Measurements from ENCODE around the gene OSM. TPM values are rescaled to one million over a fixed set of nuclear protein-coding genes. Genes with fewer than 3 reads are reported as not detected.

The OSM gene
- total and polyA plus RNA-seq, 2 donors (not counting 3 experiments of a cell fraction or from before 2014, with no cell fraction given) = not detected

DNA sequence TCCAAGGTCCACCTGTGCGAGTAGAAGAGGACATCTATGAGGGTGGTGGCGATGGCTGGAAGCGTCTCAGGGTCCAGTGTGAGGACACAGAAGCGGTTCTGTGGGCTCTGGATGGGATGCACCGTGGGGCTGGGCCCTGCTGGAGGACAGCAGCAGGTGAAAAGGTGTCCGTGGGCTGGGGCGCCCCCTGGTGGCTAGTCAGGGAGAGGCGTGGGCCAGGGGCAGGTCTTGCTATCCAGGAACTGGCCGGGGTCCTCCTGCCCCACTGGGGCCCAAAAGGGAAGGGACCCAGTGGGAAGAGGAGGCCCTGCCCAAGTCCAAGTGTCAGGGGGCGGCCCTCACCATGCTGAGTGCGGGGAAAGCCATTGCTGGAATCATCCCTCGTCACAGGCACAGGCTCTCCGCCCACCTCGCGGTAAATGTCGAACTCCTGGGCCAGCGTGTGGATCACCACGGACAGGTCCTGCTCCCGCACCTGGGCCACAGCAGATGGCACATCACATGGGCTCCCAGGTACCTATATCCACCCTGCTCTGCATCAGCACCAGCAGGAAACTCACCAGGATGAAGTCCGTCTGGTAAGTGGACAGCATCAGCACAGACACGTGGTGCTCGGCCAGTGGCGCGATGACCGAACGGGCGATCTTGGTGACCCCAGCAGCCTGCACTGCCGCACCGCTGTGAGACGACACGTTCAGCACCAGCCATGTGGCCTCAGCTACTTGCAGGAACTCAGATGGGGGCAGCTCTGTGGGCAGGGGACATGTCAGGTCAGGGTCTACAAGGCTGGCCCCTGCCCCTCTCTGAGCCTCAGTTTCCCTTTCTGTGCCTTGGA lies 20.4 kb upstream of the OSM start:
- Histone ChIP-seq H3K4me3 (replicated peaks in 1 of 3; ENCODE audit: insufficient read depth in 1 of 3, low read depth in 1 of 3, low read length in 3 of 3) (no peak overlapping the region), H3K9me3 (replicated peaks; ENCODE audit: control insufficient read depth, insufficient read depth, low read length) (no peaks in the 10 kb centered on the region), H3K9ac (replicated peaks; ENCODE audit: extremely low read depth, insufficient read depth, low read length) (no peak overlapping the region), H3K79me2 (ENCODE audit: control insufficient read depth, insufficient read depth, low read length) (no peaks in the 10 kb centered on the region), H2AFZ (ENCODE audit: low read depth, low read length) (no peak overlapping the region), H3K4me2 (ENCODE audit: insufficient read depth, low read length) (no peak overlapping the region), H3K9me1 (replicated peaks; ENCODE audit: control insufficient read depth, extremely low read depth, insufficient read depth, low read length) (no peaks in the 10 kb centered on the region), H3K4me1 (ENCODE audit: control insufficient read depth, extremely low read depth, insufficient read depth, low read length) (peaks cover 28% of the 10 kb centered on the region), H3K27ac (ENCODE audit: insufficient read depth, low read depth, low read length) (no peak overlapping the region), H3K27me3 (ENCODE audit: control insufficient read depth in 2 of 2, insufficient read depth in 2 of 2, low read length in 2 of 2) (no peaks in the 10 kb centered on the region), H3K36me3 (ENCODE audit: control insufficient read depth in 2 of 2, extremely low read depth in 1 of 2, insufficient read depth in 2 of 2, low read length in 2 of 2) (peaks cover 0 to 5% of the 10 kb centered on the region in 2 experiments), H4K20me1 (replicated peaks; ENCODE audit: control insufficient read depth, extremely low read depth, insufficient read depth, low read length) (no peaks in the 10 kb centered on the region)
- TF ChIP-seq MAX (IDR thresholded peaks at IDR 0.05; ENCODE audit: insufficient read depth, insufficient read length) = no peak
- TF ChIP-seq, protein P1, sequence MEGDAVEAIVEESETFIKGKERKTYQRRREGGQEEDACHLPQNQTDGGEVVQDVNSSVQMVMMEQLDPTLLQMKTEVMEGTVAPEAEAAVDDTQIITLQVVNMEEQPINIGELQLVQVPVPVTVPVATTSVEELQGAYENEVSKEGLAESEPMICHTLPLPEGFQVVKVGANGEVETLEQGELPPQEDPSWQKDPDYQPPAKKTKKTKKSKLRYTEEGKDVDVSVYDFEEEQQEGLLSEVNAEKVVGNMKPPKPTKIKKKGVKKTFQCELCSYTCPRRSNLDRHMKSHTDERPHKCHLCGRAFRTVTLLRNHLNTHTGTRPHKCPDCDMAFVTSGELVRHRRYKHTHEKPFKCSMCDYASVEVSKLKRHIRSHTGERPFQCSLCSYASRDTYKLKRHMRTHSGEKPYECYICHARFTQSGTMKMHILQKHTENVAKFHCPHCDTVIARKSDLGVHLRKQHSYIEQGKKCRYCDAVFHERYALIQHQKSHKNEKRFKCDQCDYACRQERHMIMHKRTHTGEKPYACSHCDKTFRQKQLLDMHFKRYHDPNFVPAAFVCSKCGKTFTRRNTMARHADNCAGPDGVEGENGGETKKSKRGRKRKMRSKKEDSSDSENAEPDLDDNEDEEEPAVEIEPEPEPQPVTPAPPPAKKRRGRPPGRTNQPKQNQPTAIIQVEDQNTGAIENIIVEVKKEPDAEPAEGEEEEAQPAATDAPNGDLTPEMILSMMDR (IDR thresholded peaks at IDR 0.05; ENCODE audit: extremely low read depth in 1 of 2, insufficient read depth in 1 of 2, low read depth in 1 of 2, low read length in 2 of 2) = peak; percentile 89 to 97
- dilution Hi-C loops (cut with MboI; ENCODE audit: extremely low pct_ligation_motif_present, low sequenced_read_pairs) (no loop called here), intact Hi-C loops (cut with micrococcal nuclease) (loop anchor here (1.0 kb wide), 2 partner anchors 9 to 24 kb away; no protein-coding TSS in a partner anchor)
- BruUV-seq (replicated peaks) = no TSS peak
- no peak for FAIRE-seq
- DNase-seq (ENCODE audit: low read depth, low spot score) = peak; percentile 61
- CTCF ChIA-PET = interaction anchor here (0.8 to 4.4 kb wide), 36 partner anchors 8 to 468 kb away, joined by 3 to 164 read pairs (median 8); partner anchors contain the start of genes CCDC157, MTFP1, RNF215 and SEC14L2
- POLR2A ChIA-PET = interaction anchor here (0.7 to 2.1 kb wide), 3 partner anchors 40 to 100 kb away, joined by 3 to 7 read pairs (median 6); partner anchors contain the start of genes RNF215 and TBC1D10A

- no peak overlapping the region for H3K4me3 ChIP-seq (replicated peaks in 1 of 3; ENCODE audit: insufficient read depth in 1 of 3, low read depth in 1 of 3, low read length in 3 of 3)
- H3K36me3 ChIP-seq (ENCODE audit: control insufficient read depth in 2 of 2, extremely low read depth in 1 of 2, insufficient read depth in 2 of 2, low read length in 2 of 2) = peaks cover 0 to 5% of the 10 kb centered on the region in 2 experiments
- H3K4me2 ChIP-seq (ENCODE audit: insufficient read depth, low read length) = no peak overlapping the region
- no peaks in the 10 kb centered on the region for H3K79me2 ChIP-seq (ENCODE audit: control insufficient read depth, insufficient read depth, low read length)
- no peak overlapping the region for H3K27ac ChIP-seq (ENCODE audit: insufficient read depth, low read depth, low read length)
- intact Hi-C loops (cut with micrococcal nuclease) = no loop called here
- no peaks in the 10 kb centered on the region for H3K9me3 ChIP-seq (replicated peaks; ENCODE audit: control insufficient read depth, insufficient read depth, low read length)
- no peaks in the 10 kb centered on the region for H3K27me3 ChIP-seq (ENCODE audit: control insufficient read depth in 2 of 2, insufficient read depth in 2 of 2, low read length in 2 of 2)
- ChIA-PET CTCF (interaction anchor here (0.7 to 4.4 kb wide), 6 partner anchors 8 to 42 kb away, joined by 3 to 61 read pairs (median 4); partner anchors contain the start of gene TBC1D10A), POLR2A (no interaction called here)
- H3K9me1 ChIP-seq (replicated peaks; ENCODE audit: control insufficient read depth, extremely low read depth, insufficient read depth, low read length) = no peaks in the 10 kb centered on the region
- DNase-seq (ENCODE audit: low read depth, low spot score) (no peak), FAIRE-seq (no peak)
- no peak overlapping the region for H2AFZ ChIP-seq (ENCODE audit: low read depth, low read length)
- peaks cover 25% of the 10 kb centered on the region for H3K4me1 ChIP-seq (ENCODE audit: control insufficient read depth, extremely low read depth, insufficient read depth, low read length)
- H3K9ac ChIP-seq (replicated peaks; ENCODE audit: extremely low read depth, insufficient read depth, low read length) = no peak overlapping the region
- dilution Hi-C loops (cut with MboI; ENCODE audit: extremely low pct_ligation_motif_present, low sequenced_read_pairs) = no loop called here
- no peak for TF ChIP-seq JUN (IDR thresholded peaks at IDR 0.05; ENCODE audit: borderline replicate concordance, insufficient read depth, insufficient read length, low read depth)
- TF ChIP-seq, protein P1 (IDR thresholded peaks at IDR 0.05; ENCODE audit: extremely low read depth in 1 of 2, insufficient read depth in 1 of 2, low read depth in 1 of 2, low read length in 2 of 2) = no peak
- no peaks in the 10 kb centered on the region for H4K20me1 ChIP-seq (replicated peaks; ENCODE audit: control insufficient read depth, extremely low read depth, insufficient read depth, low read length)
- BruUV-seq (replicated peaks) = no TSS peak
These were observed 19.7 kb upstream of the OSM start for GRCh38 chr22:30286331-30286730.

All from endothelial cell of umbilical vein (primary cell).